ENCODE results near the gene CAMK4. TPM values are rescaled to one million over a fixed set of nuclear protein-coding genes. Genes with fewer than 3 reads are reported as not detected.
"Not testable (repeated sequence)": the region's sequence is repeated elsewhere in the genome, so short reads cannot be mapped to it uniquely, and the experiment has no call there.

Gene CAMK4
- total RNA-seq, 2 donors from 2014 or later: 36.0 to 37.0 TPM

GRCh38 chr5:111408817-111409216 lies 184.6 kb downstream of the CAMK4 start:
- no peak for ATAC-seq (replicated peaks)
- H3K27me3 Mint-ChIP-seq: no peaks in the 10 kb centered on the region
- peaks cover 3% of the 10 kb centered on the region for H3K4me1 Mint-ChIP-seq
- no peak overlapping the region for H3K27ac Mint-ChIP-seq
- H3K36me3 Mint-ChIP-seq (ENCODE audit: low read depth): peaks cover 69% of the 10 kb centered on the region
- no peak overlapping the region for H3K4me3 Mint-ChIP-seq
- peaks cover 3% of the 10 kb centered on the region for H3K9me3 Mint-ChIP-seq

- not testable (repeated sequence) for H3K4me3 Mint-ChIP-seq; H3K9me3 Mint-ChIP-seq; ATAC-seq (replicated peaks)
Observed at GRCh38 chr5:111409266-111409665, 185.1 kb downstream of the CAMK4 start.

GRCh38 chr5:111410067-111410466 lies 185.9 kb downstream of the CAMK4 start:
- not testable (repeated sequence) for H3K27me3 Mint-ChIP-seq; H3K4me1 Mint-ChIP-seq; H3K4me3 Mint-ChIP-seq; H3K9me3 Mint-ChIP-seq; ATAC-seq (replicated peaks)
- Mint-ChIP-seq H3K36me3 (ENCODE audit: low read depth) (peaks cover 65% of the 10 kb centered on the region), H3K27ac (peak overlapping the region; percentile 3)

More at GRCh38 chr5:111409266-111409665, 185.1 kb downstream of the CAMK4 start:
- H3K27me3 Mint-ChIP-seq, H3K27ac Mint-ChIP-seq, H3K4me1 Mint-ChIP-seq: not testable (repeated sequence)
- H3K36me3 Mint-ChIP-seq (ENCODE audit: low read depth): peaks cover 67% of the 10 kb centered on the region

GRCh38 chr5:111411301-111411700 lies 187.1 kb downstream of the CAMK4 start:
- H3K36me3 Mint-ChIP-seq (ENCODE audit: low read depth): peaks cover 56% of the 10 kb centered on the region

GRCh38 chr5:111412593-111412992 lies 188.4 kb downstream of the CAMK4 start:
- no peak overlapping the region for H3K4me3 Mint-ChIP-seq
- peaks cover 8% of the 10 kb centered on the region for H3K4me1 Mint-ChIP-seq
- peaks cover 44% of the 10 kb centered on the region for H3K36me3 Mint-ChIP-seq (ENCODE audit: low read depth)
- ATAC-seq (replicated peaks): no peak
- no peak overlapping the region for H3K27ac Mint-ChIP-seq
- H3K9me3 Mint-ChIP-seq: peaks cover 3% of the 10 kb centered on the region
- no peaks in the 10 kb centered on the region for H3K27me3 Mint-ChIP-seq

More at GRCh38 chr5:111411301-111411700, 187.1 kb downstream of the CAMK4 start:
- ATAC-seq (replicated peaks): no peak
- Mint-ChIP-seq H3K27ac (no peak overlapping the region), H3K9me3 (peaks cover 3% of the 10 kb centered on the region), H3K4me1 (peaks cover 8% of the 10 kb centered on the region), H3K27me3 (no peaks in the 10 kb centered on the region), H3K4me3 (no peak overlapping the region)

GRCh38 chr5:111415053-111415452 lies 190.9 kb downstream of the CAMK4 start:
- Mint-ChIP-seq H3K4me3 (no peak overlapping the region), H3K27me3 (no peaks in the 10 kb centered on the region), H3K36me3 (ENCODE audit: low read depth) (peaks cover 28% of the 10 kb centered on the region), H3K27ac (no peak overlapping the region), H3K9me3 (no peaks in the 10 kb centered on the region), H3K4me1 (peaks cover 4% of the 10 kb centered on the region)
- peak; percentile 74 for ATAC-seq (replicated peaks)

- H3K9me3 Mint-ChIP-seq: no peaks in the 10 kb centered on the region
- no peak overlapping the region for H3K4me3 Mint-ChIP-seq
- H3K4me1 Mint-ChIP-seq: peaks cover 13% of the 10 kb centered on the region
- peaks cover 44% of the 10 kb centered on the region for H3K36me3 Mint-ChIP-seq (ENCODE audit: low read depth)
- no peaks in the 10 kb centered on the region for H3K27me3 Mint-ChIP-seq
- H3K27ac Mint-ChIP-seq: peak overlapping the region; percentile 25
- peak; percentile 59 for ATAC-seq (replicated peaks)
Observed at GRCh38 chr5:111422245-111422644, 198.1 kb downstream of the CAMK4 start.

- Mint-ChIP-seq H3K4me3 (no peak overlapping the region), H3K27ac (peak overlapping the region; percentile 25), H3K27me3 (no peaks in the 10 kb centered on the region), H3K4me1 (peaks cover 18% of the 10 kb centered on the region), H3K36me3 (ENCODE audit: low read depth) (peaks cover 40% of the 10 kb centered on the region), H3K9me3 (no peaks in the 10 kb centered on the region)
- no peak for ATAC-seq (replicated peaks)
Observed at GRCh38 chr5:111422747-111423720, 198.8 kb downstream of the CAMK4 start.

- Mint-ChIP-seq H3K36me3 (ENCODE audit: low read depth) (peaks cover 39% of the 10 kb centered on the region), H3K9me3 (no peaks in the 10 kb centered on the region), H3K27me3 (no peaks in the 10 kb centered on the region), H3K27ac (no peak overlapping the region), H3K4me1 (peaks cover 23% of the 10 kb centered on the region), H3K4me3 (no peak overlapping the region)
- ATAC-seq (replicated peaks): no peak
Observed at GRCh38 chr5:111425205-111425604, 201.0 kb downstream of the CAMK4 start.

GRCh38 chr5:111427762-111428161 lies 203.6 kb downstream of the CAMK4 start:
- peaks cover 22% of the 10 kb centered on the region for H3K36me3 Mint-ChIP-seq (ENCODE audit: low read depth)
- no peaks in the 10 kb centered on the region for H3K27me3 Mint-ChIP-seq
- no peak for ATAC-seq (replicated peaks)
- no peaks in the 10 kb centered on the region for H3K9me3 Mint-ChIP-seq
- no peak overlapping the region for H3K4me3 Mint-ChIP-seq
- peaks cover 26% of the 10 kb centered on the region for H3K4me1 Mint-ChIP-seq
- no peak overlapping the region for H3K27ac Mint-ChIP-seq

GRCh38 chr5:111432883-111433536 lies 208.8 kb downstream of the CAMK4 start:
- no peaks in the 10 kb centered on the region for H3K27me3 Mint-ChIP-seq
- no peak overlapping the region for H3K27ac Mint-ChIP-seq
- no peak for ATAC-seq (replicated peaks)
- H3K4me3 Mint-ChIP-seq: no peak overlapping the region
- peaks cover 5% of the 10 kb centered on the region for H3K36me3 Mint-ChIP-seq (ENCODE audit: low read depth)
- no peaks in the 10 kb centered on the region for H3K9me3 Mint-ChIP-seq
- H3K4me1 Mint-ChIP-seq: peaks cover 25% of the 10 kb centered on the region

GRCh38 chr5:111434800-111435199 lies 210.6 kb downstream of the CAMK4 start:
- Mint-ChIP-seq H3K27ac (peak overlapping the region; percentile 20), H3K4me1 (peaks cover 30% of the 10 kb centered on the region), H3K4me3 (no peak overlapping the region), H3K9me3 (no peaks in the 10 kb centered on the region), H3K36me3 (ENCODE audit: low read depth) (peaks cover 17% of the 10 kb centered on the region), H3K27me3 (no peaks in the 10 kb centered on the region)
- no peak for ATAC-seq (replicated peaks)

GRCh38 chr5:111439473-111440075 lies 215.4 kb downstream of the CAMK4 start:
- no peak overlapping the region for H3K4me3 Mint-ChIP-seq
- no peaks in the 10 kb centered on the region for H3K9me3 Mint-ChIP-seq
- no peak for ATAC-seq (replicated peaks)
- H3K4me1 Mint-ChIP-seq: peaks cover 13% of the 10 kb centered on the region
- H3K36me3 Mint-ChIP-seq (ENCODE audit: low read depth): peaks cover 37% of the 10 kb centered on the region
- no peaks in the 10 kb centered on the region for H3K27me3 Mint-ChIP-seq
- peak overlapping the region; percentile 45 for H3K27ac Mint-ChIP-seq

GRCh38 chr5:111447099-111447498 lies 222.9 kb downstream of the CAMK4 start:
- Mint-ChIP-seq H3K36me3 (ENCODE audit: low read depth) (peaks cover 73% of the 10 kb centered on the region), H3K9me3 (no peaks in the 10 kb centered on the region), H3K4me3 (no peak overlapping the region), H3K27me3 (no peaks in the 10 kb centered on the region), H3K4me1 (peaks cover 5% of the 10 kb centered on the region), H3K27ac (no peak overlapping the region)
- ATAC-seq (replicated peaks): no peak
